RWPE1 (cell line): Measurements from ENCODE around the gene BICC1.

ENCODE experiments used
- CTCF ChIA-PET: fragments of 350-600 bp; sonication (Branson Sonifier 250); formaldehyde crosslinking; extraction: SDS; loops from one replicate; lab custom pipeline; 2021; lab: Yijun Ruan, JAX
- POLR2A ChIA-PET: fragments of 400-600 bp; formaldehyde crosslinking; extraction: SDS; loops from one replicate; lab custom pipeline; 2020; ENCODE audit warnings: antibody characterized with exemption; ENCODE audit not compliant: low non-redundant PET; lab: Yijun Ruan, JAX
- DNase-seq: peaks from one replicate; pipeline ENCODE4 v3.0.0; 2012; ENCODE audit warnings: low spot score
- H3K27ac ChIP-seq: fragments of 450-650 bp; 2 replicates; pipeline ENCODE4 v1.5.1; 2017
- CTCF ChIP-seq: fragments of 450-650 bp; conservative IDR thresholded peaks from 2 replicates; pipeline ENCODE4 v1.5.1; 2017; ENCODE audit warnings: low read depth, mild to moderate bottlenecking

The BICC1 gene

GRCh38 chr10:58518775-58519174 is 6.1 kb downstream of the BICC1 start:
- H3K27ac ChIP-seq, result no peak overlapping the region
- DNase-seq, result no peak
- no peak for TF ChIP-seq CTCF
- ChIA-PET CTCF (no interaction called here), POLR2A (no interaction called here)

- CTCF ChIA-PET, result interaction anchor here (0.7 kb wide), 1 partner anchor 20 kb away, joined by 3 read pairs; no protein-coding TSS in a partner anchor
- DNase-seq, result no peak
- H3K27ac ChIP-seq, result no peak overlapping the region
- no peak for TF ChIP-seq CTCF
- POLR2A ChIA-PET, result no interaction called here
Measured at GRCh38 chr10:58529077-58529728, 16.5 kb downstream of the BICC1 start.

- DNase-seq, result peak; percentile 29
- POLR2A ChIA-PET, result no interaction called here
- H3K27ac ChIP-seq, result no peak overlapping the region
- peak; percentile 84 for TF ChIP-seq CTCF
- CTCF ChIA-PET, result interaction anchor here (0.5 to 2.0 kb wide), 30 partner anchors 9 to 1376 kb away, joined by 3 to 10 read pairs (median 4); partner anchors contain the start of genes BICC1 and TFAM
Measured at GRCh38 chr10:58531084-58531695, 18.5 kb downstream of the BICC1 start.

- no peak overlapping the region for H3K27ac ChIP-seq
- no peak for TF ChIP-seq CTCF
- ChIA-PET CTCF (no interaction called here), POLR2A (no interaction called here)
- no peak for DNase-seq
Measured at GRCh38 chr10:58535311-58535710, 22.6 kb downstream of the BICC1 start.

GRCh38 chr10:58543141-58543540 is 30.5 kb downstream of the BICC1 start:
- ChIA-PET POLR2A (no interaction called here), CTCF (no interaction called here)

GRCh38 chr10:58544135-58544534 is 31.5 kb downstream of the BICC1 start:
- ChIA-PET POLR2A (no interaction called here), CTCF (interaction anchor here (0.6 kb wide), 1 partner anchor 200 kb away, joined by 3 read pairs; no protein-coding TSS in a partner anchor)
- no peak for TF ChIP-seq CTCF
- H3K27ac ChIP-seq, result no peak overlapping the region
- no peak for DNase-seq

More at GRCh38 chr10:58543141-58543540, 30.5 kb downstream of the BICC1 start:
- H3K27ac ChIP-seq, result no peak overlapping the region
- TF ChIP-seq CTCF, result no peak
- DNase-seq, result no peak
